GM23338 (cell line): Measurements from ENCODE around the gene MAPK4. TPM values are rescaled to one million over a fixed set of nuclear protein-coding genes. Genes with fewer than 3 reads are reported as not detected.

Source experiments
- ATAC-seq: fragments of 200-7000 bp; cut with Tn5 transposase; 3 replicates; pipeline ENCODE4 v1.9.1; 2020
- DNase-seq: peaks from one replicate; pipeline ENCODE4 v3.0.0-alpha.2; 2015; ENCODE audit warnings: low spot score
- H2AFZ ChIP-seq: fragments of 200-600 bp; sonication (generic); 2 replicates; pipeline ENCODE4 v1.8.0; 2016; ENCODE audit warnings: antibody characterized with exemption, mild to moderate bottlenecking, moderate library complexity
- H3F3A ChIP-seq: fragments of 200-600 bp; sonication (generic); replicated peaks from 2 replicates; pipeline ENCODE4 v1.8.0; 2017; ENCODE audit warnings: antibody characterized with exemption, mixed run types, low read depth
- H3K27ac ChIP-seq: fragments of 200-600 bp; sonication (generic); 2 replicates; pipeline ENCODE4 v1.6.1; 2016; ENCODE audit warnings: low read depth
- H3K27me3 ChIP-seq: fragments of 200-600 bp; sonication (generic); 2 replicates; pipeline ENCODE4 v1.8.0; 2016; ENCODE audit warnings: mild to moderate bottlenecking, mixed run types, moderate library complexity; ENCODE audit not compliant: insufficient read depth
- H3K36me3 ChIP-seq: fragments of 200-600 bp; sonication (generic); 2 replicates; pipeline ENCODE4 v1.8.0; 2016; ENCODE audit warnings: mild to moderate bottlenecking; ENCODE audit not compliant: insufficient read depth
- H3K4me1 ChIP-seq: fragments of 200-600 bp; sonication (generic); 2 replicates; pipeline ENCODE4 v1.8.0; 2016; ENCODE audit warnings: mild to moderate bottlenecking, moderate library complexity; ENCODE audit not compliant: insufficient read depth
- H3K4me2 ChIP-seq: fragments of 200-600 bp; sonication (generic); 2 replicates; pipeline ENCODE4 v1.7.1; 2017; ENCODE audit warnings: mixed run types
- H3K4me3 ChIP-seq: fragments of 200-600 bp; sonication (generic); 2 replicates; pipeline ENCODE4 v1.6.1; 2016; ENCODE audit warnings: mixed run types
- H3K79me2 ChIP-seq: fragments of 200-600 bp; sonication (generic); replicated peaks from 2 replicates; pipeline ENCODE4 v1.8.0; 2017; ENCODE audit warnings: mild to moderate bottlenecking; ENCODE audit not compliant: insufficient read depth
- H3K9me2 ChIP-seq: fragments of 200-600 bp; sonication (generic); 2 replicates; pipeline ENCODE4 v1.8.0; 2017; ENCODE audit not compliant: insufficient read depth
- H4K20me1 ChIP-seq: fragments of 200-600 bp; sonication (generic); replicated peaks from 2 replicates; pipeline ENCODE4 v1.8.0; 2017; ENCODE audit warnings: mild to moderate bottlenecking; ENCODE audit not compliant: insufficient read depth
- H3K27ac Mint-ChIP-seq: 2 replicates; pipeline ENCODE4 v1.8.0; 2020; ENCODE audit warnings: inconsistent platforms, mild to moderate bottlenecking, moderate library complexity, mixed read lengths
- H3K27me3 Mint-ChIP-seq: 3 replicates; pipeline ENCODE4 v1.8.0; 2022; ENCODE audit warnings: low read depth, mild to moderate bottlenecking, moderate library complexity, mixed read lengths, inconsistent platforms; ENCODE audit not compliant: insufficient read depth, poor library complexity
- H3K36me3 Mint-ChIP-seq: 3 replicates; pipeline ENCODE4 v1.8.0; 2021; ENCODE audit warnings: low read depth, mild to moderate bottlenecking, inconsistent platforms, moderate library complexity, mixed read lengths
- H3K4me1 Mint-ChIP-seq: 3 replicates; pipeline ENCODE4 v1.8.0; 2020; ENCODE audit warnings: mild to moderate bottlenecking, inconsistent platforms, mixed read lengths
- H3K4me3 Mint-ChIP-seq: 3 replicates; pipeline ENCODE4 v1.8.0; 2021; ENCODE audit warnings: moderate library complexity, mild to moderate bottlenecking, inconsistent platforms, mixed read lengths
- H3K9me3 Mint-ChIP-seq: 3 replicates; pipeline ENCODE4 v1.8.0; 2020; ENCODE audit warnings: moderate library complexity, mild to moderate bottlenecking, inconsistent platforms, mixed read lengths
- CREB1 ChIP-seq: fragments of 250-450 bp; sonication (Bioruptor Pico); IDR thresholded peaks from 2 replicates; pipeline ENCODE4 v1.5.0; 2020; ENCODE audit warnings: low read depth, mild to moderate bottlenecking, moderate library complexity
- CTCF ChIP-seq, 2 experiments: fragments of 200-600 bp in 1 of 2; sonication (generic) in 1 of 2; conservative IDR thresholded peaks; 2 replicates each; pipeline versions ENCODE4 v1.5.1 to v1.6.1; 2016 to 2017; ENCODE audit warnings: antibody characterized with exemption in 2 of 2, low read depth in 2 of 2, mild to moderate bottlenecking in 2 of 2, moderate library complexity in 1 of 2
- ETS1 ChIP-seq: IDR thresholded peaks from 2 replicates; pipeline ENCODE4 v1.6.1; 2016; ENCODE audit warnings: antibody characterized with exemption
- EZH2phosphoT487 ChIP-seq: fragments of 200-600 bp; sonication (generic); IDR thresholded peaks from one replicate; pipeline ENCODE4 v1.8.1; 2018; ENCODE audit warnings: antibody characterized with exemption; ENCODE audit not compliant: unreplicated experiment
- NANOG ChIP-seq: IDR thresholded peaks from 2 replicates; pipeline ENCODE4 v1.6.1; 2016; ENCODE audit warnings: antibody characterized with exemption, borderline replicate concordance
- POLR2AphosphoS5 ChIP-seq: IDR thresholded peaks from 2 replicates; pipeline ENCODE4 v1.6.1; 2016; ENCODE audit warnings: antibody characterized with exemption, low read depth
- REST ChIP-seq: IDR thresholded peaks from one replicate; pipeline ENCODE4 v1.6.1; 2018; ENCODE audit warnings: antibody characterized with exemption; ENCODE audit not compliant: unreplicated experiment
- STAT1 ChIP-seq: IDR thresholded peaks from one replicate; pipeline ENCODE4 v1.6.1; 2016; ENCODE audit warnings: antibody characterized with exemption; ENCODE audit not compliant: unreplicated experiment
- ZNF114 ChIP-seq: fragments of 250-450 bp; sonication (Bioruptor Pico); IDR thresholded peaks from 2 replicates; pipeline ENCODE4 v1.5.0; 2020; ENCODE audit warnings: mild to moderate bottlenecking, moderate library complexity
- ZNF331 ChIP-seq: fragments of 250-450 bp; sonication (Bioruptor Pico); IDR thresholded peaks from 2 replicates; pipeline ENCODE4 v1.5.0; 2020; ENCODE audit warnings: low read depth, mild to moderate bottlenecking, moderate library complexity
- ZNF462 ChIP-seq: fragments of 250-450 bp; sonication (Bioruptor Pico); IDR thresholded peaks from 2 replicates; pipeline ENCODE4 v1.5.0; 2020; ENCODE audit warnings: mild to moderate bottlenecking, moderate library complexity
- polyA plus RNA-seq: library from polyadenylated mRNA; unstranded; fragments of >200 nt; fragmentation: Nextera tagmentation; extraction: Ambion mirVana; gene quantifications from 2 replicates; pipeline ENCODE4 v1.2.1, GENCODE V29; 2016
- total RNA-seq: library from RNA; depleted of rRNA; stranded (reverse); fragments of >200 nt; shearing (Covaris generic); gene quantifications from 2 replicates; pipeline ENCODE4 v1.2.3, GENCODE V29; 2014

The MAPK4 gene
- total and polyA plus RNA-seq, 2 experiments from 2014 or later, result 1.3 to 4.4 TPM

- TF ChIP-seq ZNF331 (CRISPR knock-in tag) (no peak), CREB1 (no peak), STAT1 (no peak), CTCF (conservative IDR thresholded peaks at IDR 0.05; ENCODE audit: low read depth in 2 of 2) (no peak), ZNF114 (no peak)
These were observed 103.9 kb downstream of the MAPK4 start (continued) for GRCh38 chr18:50663626-50664441.

GRCh38 chr18:50665015-50665414 lies 105.1 kb downstream of the MAPK4 start:
- no peaks in the 10 kb centered on the region for H3K27me3 ChIP-seq
- DNase-seq (no peak), ATAC-seq (no peak)
- H3K27ac Mint-ChIP-seq, result no peak overlapping the region
- H4K20me1 ChIP-seq, result no peaks in the 10 kb centered on the region; the same call in 1 of the 2 replicates
- no peaks in the 10 kb centered on the region for H3F3A ChIP-seq
- H3K9me2 ChIP-seq, result no peaks in the 10 kb centered on the region
- H3K79me2 ChIP-seq, result no peaks in the 10 kb centered on the region
- H3K36me3 ChIP-seq, result no peaks in the 10 kb centered on the region
- no peak overlapping the region for H2AFZ ChIP-seq
- peaks cover 4% of the 10 kb centered on the region for H3K27me3 Mint-ChIP-seq
- peaks cover 19% of the 10 kb centered on the region for H3K36me3 Mint-ChIP-seq
- H3K4me3 Mint-ChIP-seq, result no peak overlapping the region
- H3K4me2 ChIP-seq, result no peak overlapping the region
- H3K4me1 Mint-ChIP-seq, result peaks cover under 1% of the 10 kb centered on the region; the same call in 2 of the 3 replicates
- peaks cover 22% of the 10 kb centered on the region for H3K9me3 Mint-ChIP-seq
- peaks cover under 1% of the 10 kb centered on the region; the same call in 1 of the 2 replicates for H3K4me1 ChIP-seq
- no peak overlapping the region for H3K27ac ChIP-seq
- H3K4me3 ChIP-seq, result no peak overlapping the region
- TF ChIP-seq ZNF331 (CRISPR knock-in tag) (no peak), REST (no peak), STAT1 (no peak), NANOG (no peak), EZH2phosphoT487 (no peak), POLR2AphosphoS5 (no peak), ETS1 (no peak), ZNF462 (no peak)
